Neural cell (in vitro differentiated cells): ENCODE data around the gene PREX1. TPM values are rescaled to one million over a fixed set of nuclear protein-coding genes. Genes with fewer than 3 reads are reported as not detected.

Source experiments
- H2AFZ ChIP-seq: fragments of 200-600, 300-800 bp; sonication (generic), shearing (Covaris generic); 2 replicates; pipeline ENCODE4 v1.6.0; 2014; ENCODE audit warnings: low read depth, mild to moderate bottlenecking, antibody characterized with exemption, low read length, moderate library complexity
- H3F3A ChIP-seq: fragments of 200-600 bp; shearing (Covaris generic); 2 replicates; pipeline ENCODE4 v1.6.1; 2016; ENCODE audit warnings: mild to moderate bottlenecking, moderate library complexity, mixed read lengths, antibody characterized with exemption, low read length; ENCODE audit not compliant: insufficient read depth, poor library complexity, severe bottlenecking
- H3K27ac ChIP-seq: fragments of 200-600, 300-800 bp; sonication (generic), shearing (Covaris generic); 2 replicates; pipeline ENCODE4 v1.5.1; 2014; ENCODE audit warnings: mild to moderate bottlenecking, low read length, moderate library complexity
- H3K27me3 ChIP-seq: fragments of 300-800, 200-600 bp; sonication (generic), shearing (Covaris generic); 2 replicates; pipeline ENCODE4 v1.6.0; 2014; ENCODE audit warnings: mild to moderate bottlenecking, low read depth, low read length, moderate library complexity; ENCODE audit not compliant: insufficient read depth
- H3K36me3 ChIP-seq: fragments of 300-800, 200-600 bp; sonication (generic), shearing (Covaris generic); 2 replicates; pipeline ENCODE4 v1.5.1; 2014; ENCODE audit warnings: mild to moderate bottlenecking, antibody characterized with exemption, low read length, moderate library complexity; ENCODE audit not compliant: insufficient read depth
- H3K4me2 ChIP-seq: fragments of 300-800, 200-600 bp; sonication (generic), shearing (Covaris generic); 2 replicates; pipeline ENCODE4 v1.6.0; 2014; ENCODE audit warnings: mild to moderate bottlenecking, low read length
- H3K4me3 ChIP-seq: fragments of 300-800, 200-600 bp; sonication (generic), shearing (Covaris generic); 2 replicates; pipeline ENCODE4 v1.5.1; 2014; ENCODE audit warnings: mild to moderate bottlenecking, low read length, moderate library complexity
- H3K79me2 ChIP-seq: fragments of 200-600 bp; shearing (Covaris generic); replicated peaks from 2 replicates; pipeline ENCODE4 v1.6.0; 2014; ENCODE audit warnings: mild to moderate bottlenecking, low read length, moderate library complexity; ENCODE audit not compliant: insufficient read depth
- H3K9ac ChIP-seq: fragments of 300-800, 200-600 bp; sonication (generic), shearing (Covaris generic); 2 replicates; pipeline ENCODE4 v1.6.1; 2016; ENCODE audit warnings: mild to moderate bottlenecking, low read length, mixed read lengths
- H3K9me2 ChIP-seq: fragments of 200-600 bp; shearing (Covaris generic); 2 replicates; pipeline ENCODE4 v1.6.1; 2016; ENCODE audit warnings: mild to moderate bottlenecking, low read length, mixed read lengths; ENCODE audit not compliant: insufficient read depth
- H3K9me3 ChIP-seq: fragments of 200-600, 300-800 bp; sonication (generic), shearing (Covaris generic); 2 replicates; pipeline ENCODE4 v1.6.1; 2016; ENCODE audit warnings: mild to moderate bottlenecking, mixed run types, low read length, moderate library complexity, mixed read lengths
- H4K20me1 ChIP-seq: fragments of 200-600 bp; shearing (Covaris generic); 2 replicates; pipeline ENCODE4 v1.6.1; 2016; ENCODE audit warnings: mild to moderate bottlenecking, mixed run types; ENCODE audit not compliant: insufficient read depth
- EP300 ChIP-seq: fragments of 450-650 bp; conservative IDR thresholded peaks from 2 replicates; pipeline ENCODE4 v1.6.1; 2014; ENCODE audit warnings: antibody characterized with exemption, mild to moderate bottlenecking, moderate library complexity; ENCODE audit not compliant: poor library complexity, severe bottlenecking
- EZH2 ChIP-seq: fragments of 200-600, 300-800 bp; shearing (Covaris generic), sonication (generic); IDR thresholded peaks from 2 replicates; pipeline ENCODE4 v1.6.1; 2014; ENCODE audit warnings: antibody characterized with exemption, low read length, borderline replicate concordance, mild to moderate bottlenecking; ENCODE audit not compliant: insufficient read depth, poor library complexity, severe bottlenecking
- MXI1 ChIP-seq: fragments of 450-650 bp; conservative IDR thresholded peaks from 2 replicates; pipeline ENCODE4 v1.6.1; 2014; ENCODE audit warnings: antibody characterized with exemption, mild to moderate bottlenecking; ENCODE audit not compliant: poor library complexity, severe bottlenecking
- POLR2AphosphoS5 ChIP-seq: IDR thresholded peaks from 2 replicates; pipeline ENCODE4 v1.6.1; 2012
- RAD21 ChIP-seq: fragments of 450-650 bp; conservative IDR thresholded peaks from 2 replicates; pipeline ENCODE4 v1.6.1; 2014; ENCODE audit warnings: antibody characterized with exemption, mild to moderate bottlenecking, moderate library complexity
- SMC3 ChIP-seq: fragments of 450-650 bp; conservative IDR thresholded peaks from 2 replicates; pipeline ENCODE4 v1.6.1; 2014; ENCODE audit warnings: antibody characterized with exemption, mild to moderate bottlenecking, moderate library complexity; ENCODE audit not compliant: poor library complexity
- TAF1 ChIP-seq: IDR thresholded peaks from 2 replicates; pipeline ENCODE4 v1.6.1; 2012; ENCODE audit warnings: low read depth
- polyA plus RNA-seq: library from polyadenylated mRNA; depleted of rRNA; stranded (reverse); fragments of >200 nt; gene quantifications from 2 replicates; pipeline ENCODE4 v1.2.3, GENCODE V29; 2014
- TF ChIP-seq, protein P1 (sequence below): fragments of 450-650 bp; IDR thresholded peaks from 2 replicates; pipeline ENCODE4 v1.5.1; 2014; ENCODE audit warnings: antibody characterized with exemption, mild to moderate bottlenecking, moderate library complexity; ENCODE audit not compliant: poor library complexity, severe bottlenecking
- TF ChIP-seq, protein P2 (sequence below): IDR thresholded peaks from 2 replicates; pipeline ENCODE4 v1.6.1; 2012; ENCODE audit warnings: borderline replicate concordance

PREX1 gene
- polyA plus RNA-seq, 1 donor from 2014 or later: 0.06 TPM

DNA sequence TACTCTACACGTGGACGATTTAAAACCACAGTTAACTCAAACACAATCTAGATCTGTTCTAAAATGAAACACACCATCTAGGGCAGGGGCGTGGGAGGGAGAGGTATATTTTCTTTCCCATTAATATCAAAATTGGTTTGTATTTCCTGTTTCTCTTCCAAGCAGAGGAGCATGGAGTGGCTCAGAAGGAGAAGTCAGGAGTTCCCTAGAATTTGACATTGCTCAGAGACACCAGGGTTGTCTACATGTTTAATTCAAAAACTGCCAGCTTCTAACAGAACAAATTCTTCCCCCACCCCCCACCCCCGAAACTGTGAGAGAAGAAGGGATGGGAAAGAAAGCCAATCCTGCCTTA, 2.3 kb downstream of the PREX1 start:
- H3K27me3 ChIP-seq: peaks cover 40% of the 10 kb centered on the region
- no peak overlapping the region for H3K4me3 ChIP-seq
- no peaks in the 10 kb centered on the region for H3K36me3 ChIP-seq
- TF ChIP-seq EZH2 (no peak), SMC3 (no peak)
- TF ChIP-seq, protein P1, sequence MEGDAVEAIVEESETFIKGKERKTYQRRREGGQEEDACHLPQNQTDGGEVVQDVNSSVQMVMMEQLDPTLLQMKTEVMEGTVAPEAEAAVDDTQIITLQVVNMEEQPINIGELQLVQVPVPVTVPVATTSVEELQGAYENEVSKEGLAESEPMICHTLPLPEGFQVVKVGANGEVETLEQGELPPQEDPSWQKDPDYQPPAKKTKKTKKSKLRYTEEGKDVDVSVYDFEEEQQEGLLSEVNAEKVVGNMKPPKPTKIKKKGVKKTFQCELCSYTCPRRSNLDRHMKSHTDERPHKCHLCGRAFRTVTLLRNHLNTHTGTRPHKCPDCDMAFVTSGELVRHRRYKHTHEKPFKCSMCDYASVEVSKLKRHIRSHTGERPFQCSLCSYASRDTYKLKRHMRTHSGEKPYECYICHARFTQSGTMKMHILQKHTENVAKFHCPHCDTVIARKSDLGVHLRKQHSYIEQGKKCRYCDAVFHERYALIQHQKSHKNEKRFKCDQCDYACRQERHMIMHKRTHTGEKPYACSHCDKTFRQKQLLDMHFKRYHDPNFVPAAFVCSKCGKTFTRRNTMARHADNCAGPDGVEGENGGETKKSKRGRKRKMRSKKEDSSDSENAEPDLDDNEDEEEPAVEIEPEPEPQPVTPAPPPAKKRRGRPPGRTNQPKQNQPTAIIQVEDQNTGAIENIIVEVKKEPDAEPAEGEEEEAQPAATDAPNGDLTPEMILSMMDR: no peak
- TF ChIP-seq, protein P2, sequence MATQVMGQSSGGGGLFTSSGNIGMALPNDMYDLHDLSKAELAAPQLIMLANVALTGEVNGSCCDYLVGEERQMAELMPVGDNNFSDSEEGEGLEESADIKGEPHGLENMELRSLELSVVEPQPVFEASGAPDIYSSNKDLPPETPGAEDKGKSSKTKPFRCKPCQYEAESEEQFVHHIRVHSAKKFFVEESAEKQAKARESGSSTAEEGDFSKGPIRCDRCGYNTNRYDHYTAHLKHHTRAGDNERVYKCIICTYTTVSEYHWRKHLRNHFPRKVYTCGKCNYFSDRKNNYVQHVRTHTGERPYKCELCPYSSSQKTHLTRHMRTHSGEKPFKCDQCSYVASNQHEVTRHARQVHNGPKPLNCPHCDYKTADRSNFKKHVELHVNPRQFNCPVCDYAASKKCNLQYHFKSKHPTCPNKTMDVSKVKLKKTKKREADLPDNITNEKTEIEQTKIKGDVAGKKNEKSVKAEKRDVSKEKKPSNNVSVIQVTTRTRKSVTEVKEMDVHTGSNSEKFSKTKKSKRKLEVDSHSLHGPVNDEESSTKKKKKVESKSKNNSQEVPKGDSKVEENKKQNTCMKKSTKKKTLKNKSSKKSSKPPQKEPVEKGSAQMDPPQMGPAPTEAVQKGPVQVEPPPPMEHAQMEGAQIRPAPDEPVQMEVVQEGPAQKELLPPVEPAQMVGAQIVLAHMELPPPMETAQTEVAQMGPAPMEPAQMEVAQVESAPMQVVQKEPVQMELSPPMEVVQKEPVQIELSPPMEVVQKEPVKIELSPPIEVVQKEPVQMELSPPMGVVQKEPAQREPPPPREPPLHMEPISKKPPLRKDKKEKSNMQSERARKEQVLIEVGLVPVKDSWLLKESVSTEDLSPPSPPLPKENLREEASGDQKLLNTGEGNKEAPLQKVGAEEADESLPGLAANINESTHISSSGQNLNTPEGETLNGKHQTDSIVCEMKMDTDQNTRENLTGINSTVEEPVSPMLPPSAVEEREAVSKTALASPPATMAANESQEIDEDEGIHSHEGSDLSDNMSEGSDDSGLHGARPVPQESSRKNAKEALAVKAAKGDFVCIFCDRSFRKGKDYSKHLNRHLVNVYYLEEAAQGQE: no peak
- H2AFZ ChIP-seq: no peak overlapping the region
- H3K79me2 ChIP-seq: no peaks in the 10 kb centered on the region
- no peaks in the 10 kb centered on the region for H4K20me1 ChIP-seq
- H3K9me3 ChIP-seq: no peaks in the 10 kb centered on the region
- H3K9me2 ChIP-seq: no peaks in the 10 kb centered on the region
- H3K27ac ChIP-seq: no peak overlapping the region
- no peak overlapping the region for H3K9ac ChIP-seq
- H3K4me2 ChIP-seq: no peak overlapping the region
- no peaks in the 10 kb centered on the region for H3F3A ChIP-seq

GRCh38 chr20:48824830-48825565, 2.8 kb downstream of the PREX1 start:
- H4K20me1 ChIP-seq: no peaks in the 10 kb centered on the region
- no peak overlapping the region for H3K9ac ChIP-seq
- H3F3A ChIP-seq: no peaks in the 10 kb centered on the region
- H3K27ac ChIP-seq: no peak overlapping the region
- H2AFZ ChIP-seq: no peak overlapping the region
- no peaks in the 10 kb centered on the region for H3K9me2 ChIP-seq
- no peaks in the 10 kb centered on the region for H3K9me3 ChIP-seq
- H3K4me3 ChIP-seq: no peak overlapping the region
- TF ChIP-seq POLR2AphosphoS5 (no peak), EP300 (no peak), TAF1 (no peak), EZH2 (no peak), RAD21 (no peak), MXI1 (no peak), SMC3 (no peak)
- TF ChIP-seq, protein P1: no peak
- TF ChIP-seq, protein P2: no peak
- no peak overlapping the region for H3K4me2 ChIP-seq
- peaks cover 40% of the 10 kb centered on the region for H3K27me3 ChIP-seq
- H3K36me3 ChIP-seq: no peaks in the 10 kb centered on the region
- no peaks in the 10 kb centered on the region for H3K79me2 ChIP-seq
